HepG2 (cell line): ENCODE measurements around the gene SH3D19. TPM values are rescaled to one million over a fixed set of nuclear protein-coding genes. Genes with fewer than 3 reads are reported as not detected.
A peak's percentile ranks its signal among the peaks of the same experiment; 100 is the strongest.

Experiments
- CHD4 ChIP-seq: fragments of 200-600 bp; sonication (generic); IDR thresholded peaks from 2 replicates; pipeline ENCODE4 v1.7.0; 2017; ENCODE audit warnings: mild to moderate bottlenecking, low read length, borderline replicate concordance
- CREBL2 ChIP-seq: sonication (generic); formaldehyde crosslinking; IDR thresholded peaks from 2 replicates; pipeline ENCODE4 v1.8.1; 2023; ENCODE audit warnings: missing genetic modification reagents, mild to moderate bottlenecking, borderline replicate concordance
- CSRNP1 ChIP-seq: sonication (generic); formaldehyde crosslinking; IDR thresholded peaks from 2 replicates; pipeline ENCODE4 v1.8.1; 2023; ENCODE audit warnings: mild to moderate bottlenecking, missing genetic modification reagents
- CTCF ChIP-seq: sonication (generic); formaldehyde crosslinking; IDR thresholded peaks from 2 replicates; pipeline ENCODE4 v1.5.0; 2020; ENCODE audit warnings: mild to moderate bottlenecking, missing genetic modification reagents, moderate library complexity
- HOXA9 ChIP-seq: sonication (generic); formaldehyde crosslinking; IDR thresholded peaks from 2 replicates; pipeline ENCODE4 v1.8.1; 2022; ENCODE audit warnings: missing genetic modification reagents, mild to moderate bottlenecking, moderate library complexity, borderline replicate concordance
- KDM4B ChIP-seq: sonication (generic); formaldehyde crosslinking; IDR thresholded peaks from 2 replicates; pipeline ENCODE4 v1.4.0; 2020; ENCODE audit warnings: missing genetic modification reagents
- MBD4 ChIP-seq: IDR thresholded peaks from 2 replicates; pipeline ENCODE4 v1.6.1; 2012; ENCODE audit warnings: low read length, inconsistent platforms, borderline replicate concordance
- PHB2 ChIP-seq: fragments of 450-650 bp; IDR thresholded peaks from 2 replicates; pipeline ENCODE4 v1.6.1; 2018; ENCODE audit not compliant: partially characterized antibody
- RBAK ChIP-seq: sonication (generic); formaldehyde crosslinking; IDR thresholded peaks from 2 replicates; pipeline ENCODE4 v1.5.1; 2020; ENCODE audit warnings: mild to moderate bottlenecking, missing genetic modification reagents
- TCF12 ChIP-seq, 2 experiments: fragments of 450-650 bp in 1 of 2; sonication (generic) in 1 of 2; formaldehyde crosslinking in 1 of 2; IDR thresholded peaks; 2 replicates each; pipeline versions ENCODE4 v1.6.1 to v1.8.0; 2017 to 2022; ENCODE audit warnings: antibody characterized with exemption in 1 of 2, mild to moderate bottlenecking in 1 of 2, missing genetic modification reagents in 1 of 2, moderate library complexity in 1 of 2
- ZBTB3 ChIP-seq: sonication (generic); formaldehyde crosslinking; IDR thresholded peaks from 2 replicates; pipeline ENCODE4 v1.4.0; 2020; ENCODE audit warnings: low read depth, mild to moderate bottlenecking, moderate library complexity, missing genetic modification reagents, borderline replicate concordance
- ZNF101 ChIP-seq: sonication (generic); formaldehyde crosslinking; IDR thresholded peaks from 2 replicates; pipeline ENCODE4 v1.4.0; 2020; ENCODE audit warnings: mild to moderate bottlenecking, low read depth, missing genetic modification reagents, borderline replicate concordance
- ZNF12 ChIP-seq: sonication (generic); formaldehyde crosslinking; IDR thresholded peaks from 2 replicates; pipeline ENCODE4 v1.5.0; 2020; ENCODE audit warnings: missing genetic modification reagents
- ZNF232 ChIP-seq: sonication (generic); formaldehyde crosslinking; IDR thresholded peaks from 2 replicates; pipeline ENCODE4 v1.4.0; 2020; ENCODE audit warnings: missing genetic modification reagents, borderline replicate concordance
- ZNF543 ChIP-seq: sonication (generic); formaldehyde crosslinking; IDR thresholded peaks from 2 replicates; pipeline ENCODE4 v1.4.0; 2020; ENCODE audit warnings: mild to moderate bottlenecking, missing genetic modification reagents
- ZNF563 ChIP-seq: sonication (generic); formaldehyde crosslinking; IDR thresholded peaks from 2 replicates; pipeline ENCODE4 v1.8.0; 2022; ENCODE audit warnings: mild to moderate bottlenecking, moderate library complexity, missing genetic modification reagents
- ZNF646 ChIP-seq: sonication (generic); formaldehyde crosslinking; IDR thresholded peaks from 2 replicates; pipeline ENCODE4 v1.9.0; 2021; ENCODE audit warnings: mild to moderate bottlenecking, missing genetic modification reagents
- ZNF652 ChIP-seq: IDR thresholded peaks from 2 replicates; pipeline ENCODE4 v1.6.1; 2016; ENCODE audit warnings: low read depth, borderline replicate concordance
- ZNF775 ChIP-seq: sonication (generic); formaldehyde crosslinking; IDR thresholded peaks from 2 replicates; pipeline ENCODE4 v1.4.0; 2020; ENCODE audit warnings: missing genetic modification reagents, mild to moderate bottlenecking, moderate library complexity, borderline replicate concordance
- ZNF782 ChIP-seq: sonication (generic); formaldehyde crosslinking; IDR thresholded peaks from 2 replicates; pipeline ENCODE4 v1.4.0; 2020; ENCODE audit warnings: missing genetic modification reagents, mild to moderate bottlenecking, borderline replicate concordance
- polyA plus RNA-seq, 8 experiments: library from polyadenylated mRNA; depleted of rRNA in 3 of 8; stranded (reverse) in 7 of 8; unstranded in 1 of 8; fragments of >200 nt; fragmentation: Illumina TruSeq in 4 of 8; extraction: Trizol in 4 of 8; gene quantifications; 2 replicates each; pipeline versions ENCODE4 v1.2.1 to v1.2.3, GENCODE V29; 2011 to 2016; ENCODE audit warnings: low read depth in 4 of 8, missing spikeins in 1 of 8, mixed read lengths in 1 of 8; ENCODE audit not compliant: insufficient read depth in 1 of 8
- total RNA-seq, 5 experiments: library from RNA; depleted of rRNA; stranded (reverse); fragments of >200 nt; fragmentation: Illumina TruSeq; extraction: Trizol; gene quantifications; 2 replicates each; pipeline ENCODE4 v1.2.3, GENCODE V29; 2016; ENCODE audit warnings: low read depth in 1 of 5

Gene SH3D19
- total and polyA plus RNA-seq, 2 of the 13 experiments (the other 11 are each of a cell fraction or from before 2014, with no cell fraction given): 31.2 to 38.0 TPM

GRCh38 chr4:151204925-151205524, 120.4 kb downstream of the SH3D19 start (continued):
- TF ChIP-seq ZNF563 (CRISPR knock-in tag) (0 out of 2 replicates have a peak, but pooled peaks have one; percentile 44), CREBL2 (no peak), RBAK (CRISPR knock-in tag) (no peak), ZNF12 (CRISPR knock-in tag) (no peak; the same call in 1 of the 2 replicates), ZNF782 (CRISPR knock-in tag) (no peak), PHB2 (no peak), ZNF232 (CRISPR knock-in tag) (peak; percentile 38; the same call in 1 of the 2 replicates), ZNF775 (CRISPR knock-in tag) (no peak), KDM4B (CRISPR knock-in tag) (no peak), TCF12 (IDR thresholded peaks at IDR 0.05) (no peak), TCF12 (CRISPR knock-in tag; IDR thresholded peaks at IDR 0.05) (no peak), ZNF543 (CRISPR knock-in tag) (no peak), MBD4 (no peak), HOXA9 (CRISPR knock-in tag) (no peak), CHD4 (peak; percentile 86), CTCF (CRISPR knock-in tag) (no peak), ZNF646 (peak; percentile 64; the same call in 1 of the 2 replicates), ZNF101 (CRISPR knock-in tag) (no peak), ZBTB3 (no peak), ZNF652 (CRISPR knock-in tag) (no peak), CSRNP1 (CRISPR knock-in tag) (no peak)
